ENCODE results near the gene PKMYT1.

PKMYT1 gene

GRCh38 chr16:2992383-2993081, 12.3 kb upstream of the PKMYT1 start:
- DNase-seq, result no peak

- no peak for DNase-seq
These were observed 11.5 kb upstream of the PKMYT1 start for GRCh38 chr16:2991566-2992261.

GRCh38 chr16:2990891-2991290, 10.6 kb upstream of the PKMYT1 start:
- DNase-seq, result no peak

- no peak for DNase-seq
These were observed 8.4 kb upstream of the PKMYT1 start for GRCh38 chr16:2988590-2989099.

- no peak for DNase-seq
These were observed 7.6 kb upstream of the PKMYT1 start for GRCh38 chr16:2987833-2988232.

GRCh38 chr16:2987286-2987685, 7.0 kb upstream of the PKMYT1 start:
- DNase-seq, result no peak

- no peak for DNase-seq
These were observed 6.5 kb upstream of the PKMYT1 start for GRCh38 chr16:2986623-2987188.

- no peak for DNase-seq
These were observed 5.7 kb upstream of the PKMYT1 start for GRCh38 chr16:2985893-2986355.

- no peak for DNase-seq
These were observed 5.2 kb upstream of the PKMYT1 start for GRCh38 chr16:2985462-2985861.

- peak; percentile 7 to 70 for DNase-seq
These were observed 3.5 kb upstream of the PKMYT1 start for GRCh38 chr16:2983706-2984136.

GRCh38 chr16:2982402-2982801, 2.2 kb upstream of the PKMYT1 start:
- DNase-seq, result no peak

GRCh38 chr16:2981899-2982250, 1.6 kb upstream of the PKMYT1 start:
- no peak for DNase-seq

- no peak for DNase-seq
These were observed 1.1 kb upstream of the PKMYT1 start for GRCh38 chr16:2981177-2981898.

- DNase-seq, result no peak
These were observed 498 bp downstream of the PKMYT1 start for GRCh38 chr16:2979669-2980226.

GRCh38 chr16:2977440-2977839, 2.8 kb downstream of the PKMYT1 start:
- no peak for DNase-seq

- DNase-seq, result no peak
These were observed 3.6 kb downstream of the PKMYT1 start for GRCh38 chr16:2976673-2977072.

- no peak for DNase-seq
These were observed 4.0 kb downstream of the PKMYT1 start for GRCh38 chr16:2976201-2976600.

- no peak for DNase-seq
These were observed 5.0 kb downstream of the PKMYT1 start for GRCh38 chr16:2975161-2975795.

- no peak for DNase-seq
These were observed 5.8 kb downstream of the PKMYT1 start for GRCh38 chr16:2974319-2975056.

GRCh38 chr16:2973605-2974318, 6.5 kb downstream of the PKMYT1 start:
- no peak for DNase-seq

- DNase-seq, result no peak
These were observed 7.2 kb downstream of the PKMYT1 start for GRCh38 chr16:2973093-2973492.
